Liver (tissue), 9 donors: Measurements from ENCODE around the gene PPM1K. TPM values are rescaled to one million over a fixed set of nuclear protein-coding genes. Genes with fewer than 3 reads are reported as not detected.

Source experiments
- DNase-seq: peaks from one replicate; pipeline ENCODE4 v3.0.0-alpha.2; 2017; ENCODE audit warnings: low spot score
- H3K27ac ChIP-seq, 2 donors: one replicate each; pipeline ENCODE4 v1.7.0; 2013; ENCODE audit warnings: inconsistent platforms in 2 of 2, low read length in 2 of 2, control low read depth in 1 of 2, low read depth in 1 of 2, mild to moderate bottlenecking in 1 of 2
- H3K27me3 ChIP-seq, 4 donors: one replicate each; pipeline versions ENCODE4 v1.6.1 to v1.7.0; 2013; ENCODE audit warnings: low read length in 3 of 4, inconsistent platforms in 1 of 4, mild to moderate bottlenecking in 1 of 4, moderate library complexity in 1 of 4; ENCODE audit not compliant: control insufficient read depth in 4 of 4, insufficient read depth in 4 of 4
- H3K36me3 ChIP-seq, 4 donors: one replicate each; pipeline versions ENCODE4 v1.6.1 to v1.7.0; 2013; ENCODE audit warnings: low read length in 3 of 4, mild to moderate bottlenecking in 3 of 4, low read depth in 1 of 4, moderate library complexity in 1 of 4; ENCODE audit not compliant: control insufficient read depth in 4 of 4, insufficient read depth in 3 of 4
- H3K4me1 ChIP-seq, 4 donors: one replicate each; pipeline versions ENCODE4 v1.6.1 to v1.7.0; 2013; ENCODE audit warnings: low read length in 3 of 4, mild to moderate bottlenecking in 3 of 4, moderate library complexity in 1 of 4; ENCODE audit not compliant: control insufficient read depth in 4 of 4, insufficient read depth in 4 of 4
- H3K4me3 ChIP-seq, 3 donors: one replicate each; pipeline versions ENCODE4 v1.6.1 to v1.7.0; 2013; ENCODE audit warnings: low read length in 3 of 3, control low read depth in 1 of 3, low read depth in 1 of 3, mild to moderate bottlenecking in 1 of 3
- H3K9ac ChIP-seq, 2 donors: one replicate each; pipeline ENCODE4 v1.7.0; 2013; ENCODE audit warnings: low read length in 2 of 2, mild to moderate bottlenecking in 2 of 2, moderate library complexity in 2 of 2, control low read depth in 1 of 2, low read depth in 1 of 2
- H3K9me3 ChIP-seq, 4 donors: one replicate each; pipeline versions ENCODE4 v1.6.1 to v1.7.0; 2013; ENCODE audit warnings: low read length in 3 of 4; ENCODE audit not compliant: control insufficient read depth in 4 of 4
- ATF3 ChIP-seq: IDR thresholded peaks from 2 replicates; pipeline ENCODE4 v1.6.1; 2016; ENCODE audit warnings: antibody characterized with exemption
- CTCF ChIP-seq: fragments of 150-350 bp; IDR thresholded peaks from 2 replicates; pipeline ENCODE4 v1.5.1; 2017; ENCODE audit warnings: improper control_type of control experiment, low read depth, low read length; ENCODE audit not compliant: missing input control
- EGR1 ChIP-seq, 2 donors: IDR thresholded peaks; 2 replicates each; pipeline ENCODE4 v1.6.1; 2016 to 2018; ENCODE audit warnings: antibody characterized with exemption in 2 of 2, low read depth in 2 of 2
- FOXA1 ChIP-seq: IDR thresholded peaks from 2 replicates; pipeline ENCODE4 v1.6.1; 2016; ENCODE audit warnings: antibody characterized with exemption
- FOXA2 ChIP-seq: IDR thresholded peaks from 2 replicates; pipeline ENCODE4 v1.6.1; 2016; ENCODE audit warnings: antibody characterized with exemption
- GABPA ChIP-seq, 2 donors: IDR thresholded peaks in 1 of 2; conservative IDR thresholded peaks in 1 of 2; 2 replicates each; pipeline ENCODE4 v1.6.1; 2016; ENCODE audit warnings: antibody characterized with exemption in 2 of 2, mild to moderate bottlenecking in 1 of 2, moderate library complexity in 1 of 2
- HNF4A ChIP-seq, 2 donors: conservative IDR thresholded peaks; 2 replicates each; pipeline ENCODE4 v1.6.1; 2016; ENCODE audit warnings: antibody characterized with exemption in 2 of 2, mild to moderate bottlenecking in 2 of 2
- HNF4G ChIP-seq: IDR thresholded peaks from 2 replicates; pipeline ENCODE4 v1.6.1; 2016; ENCODE audit warnings: antibody characterized with exemption
- JUND ChIP-seq, 2 donors: IDR thresholded peaks; 2 replicates each; pipeline ENCODE4 v1.6.1; 2016; ENCODE audit warnings: antibody characterized with exemption in 2 of 2
- MAX ChIP-seq: IDR thresholded peaks from 2 replicates; pipeline ENCODE4 v1.6.1; 2016; ENCODE audit warnings: antibody characterized with exemption
- NR2F2 ChIP-seq: IDR thresholded peaks from 2 replicates; pipeline ENCODE4 v1.6.1; 2016; ENCODE audit warnings: antibody characterized with exemption
- RAD21 ChIP-seq, 2 donors: IDR thresholded peaks; 2 replicates each; pipeline ENCODE4 v1.6.1; 2016; ENCODE audit warnings: antibody characterized with exemption in 2 of 2, mild to moderate bottlenecking in 2 of 2
- REST ChIP-seq: IDR thresholded peaks from 2 replicates; pipeline ENCODE4 v1.6.1; 2016; ENCODE audit warnings: antibody characterized with exemption, mild to moderate bottlenecking
- RXRA ChIP-seq, 2 donors: IDR thresholded peaks; 2 replicates each; pipeline ENCODE4 v1.6.1; 2017 to 2018; ENCODE audit warnings: antibody characterized with exemption in 2 of 2, mild to moderate bottlenecking in 1 of 2
- SP1 ChIP-seq: IDR thresholded peaks from 2 replicates; pipeline ENCODE4 v1.6.1; 2018; ENCODE audit warnings: antibody characterized with exemption, mild to moderate bottlenecking
- TAF1 ChIP-seq: conservative IDR thresholded peaks from 2 replicates; pipeline ENCODE4 v1.6.1; 2016; ENCODE audit warnings: antibody characterized with exemption, mild to moderate bottlenecking
- YY1 ChIP-seq: IDR thresholded peaks from 2 replicates; pipeline ENCODE4 v1.6.1; 2016; ENCODE audit warnings: antibody characterized with exemption, mild to moderate bottlenecking
- ZBTB33 ChIP-seq: IDR thresholded peaks from 2 replicates; pipeline ENCODE4 v1.6.1; 2016; ENCODE audit warnings: antibody characterized with exemption
- WGBS: extraction: QIAGEN DNeasy Blood & Tissue Kit; methylation state at CpG from one replicate; pipeline ENCODE4 v1.1.7; 2013; 5-methylcytosine and 5-hydroxymethylcytosine counted together
- polyA plus RNA-seq, 2 donors: library from polyadenylated mRNA; stranded (reverse) in 1 of 2; unstranded in 1 of 2; fragments of 200-250 nt in 1 of 2; fragments of >200 nt in 1 of 2; fragmentation: Nextera tagmentation in 1 of 2; extraction: Ambion mirVana in 1 of 2; gene quantifications; one replicate each; pipeline versions ENCODE4 v1.2.1 to v1.2.3, GENCODE V29; 2013 to 2015
- total RNA-seq, 2 donors: library from RNA; depleted of rRNA; stranded (reverse); fragments of >200 nt; gene quantifications; one replicate each; pipeline ENCODE4 v1.2.3, GENCODE V29; 2014
- donor health status: healthy.
- donor health status: healthy.
- donor health status: healthy.
- donor health status: healthy.
- donor health status: healthy.

PPM1K gene
- total and polyA plus RNA-seq, 4 donors: 1.3 to 12.7 (median 6.7) TPM

- no peak for DNase-seq
- H3K4me1 ChIP-seq: peaks cover 1 to 6% (median 3%) of the 10 kb centered on the region in 4 donors
- 87% methylated on average over 2 of the region's 2 CpGs for WGBS
- H3K36me3 ChIP-seq: no peaks in the 10 kb centered on the region
- no peak overlapping the region for H3K4me3 ChIP-seq
- H3K9me3 ChIP-seq: no peaks in the 10 kb centered on the region
- no peak overlapping the region for H3K9ac ChIP-seq
- no peaks in the 10 kb centered on the region for H3K27me3 ChIP-seq
- TF ChIP-seq RAD21 (IDR thresholded peaks at IDR 0.05): no peak
- no peak for TF ChIP-seq REST
- no peak for TF ChIP-seq SP1
- no peak for TF ChIP-seq TAF1
- no peak for TF ChIP-seq MAX
- no peak for TF ChIP-seq JUND (IDR thresholded peaks at IDR 0.05)
- no peak for TF ChIP-seq FOXA2
- no peak for TF ChIP-seq GABPA (IDR thresholded peaks at IDR 0.05 in 1 of 2, conservative IDR thresholded peaks at IDR 0.05 in 1 of 2)
- no peak for TF ChIP-seq NR2F2
- TF ChIP-seq EGR1 (IDR thresholded peaks at IDR 0.05; ENCODE audit: low read depth in 2 of 2): no peak
- no peak for TF ChIP-seq FOXA1
- TF ChIP-seq RXRA (IDR thresholded peaks at IDR 0.05): no peak
- no peak overlapping the region for H3K27ac ChIP-seq
Observed at GRCh38 chr4:88215351-88215750, 69.0 kb downstream of the PPM1K start.

GRCh38 chr4:88212253-88212561, 72.2 kb downstream of the PPM1K start:
- H3K4me3 ChIP-seq: no peak overlapping the region
- 52% methylated on average over 4 of the region's 4 CpGs for WGBS
- no peaks in the 10 kb centered on the region for H3K36me3 ChIP-seq
- H3K9me3 ChIP-seq: no peaks in the 10 kb centered on the region
- no peak for TF ChIP-seq ZBTB33
- no peak overlapping the region for H3K9ac ChIP-seq
- H3K27me3 ChIP-seq: no peaks in the 10 kb centered on the region
- H3K27ac ChIP-seq: no peak overlapping the region
- DNase-seq: no peak
- H3K4me1 ChIP-seq: peaks cover 0 to 3% (median 2%) of the 10 kb centered on the region in 4 donors

GRCh38 chr4:88211473-88212252, 72.7 kb downstream of the PPM1K start:
- Histone ChIP-seq H3K4me1 (peaks cover 0 to 3% (median 2%) of the 10 kb centered on the region in 4 donors), H3K36me3 (no peaks in the 10 kb centered on the region), H3K27ac (no peak overlapping the region), H3K4me3 (no peak overlapping the region), H3K9ac (peak overlapping the region in 1 of 2 donors; percentile 26), H3K9me3 (no peaks in the 10 kb centered on the region), H3K27me3 (no peaks in the 10 kb centered on the region)
- peak; percentile 59 for DNase-seq
- TF ChIP-seq FOXA2 (no peak), GABPA (IDR thresholded peaks at IDR 0.05 in 1 of 2, conservative IDR thresholded peaks at IDR 0.05 in 1 of 2) (no peak), RAD21 (IDR thresholded peaks at IDR 0.05) (peak; percentile 97 to 98), HNF4G (no peak), SP1 (no peak), RXRA (IDR thresholded peaks at IDR 0.05) (peak in 1 of 2 donors; percentile 13), CTCF (peak; percentile 72), YY1 (peak; percentile 28), HNF4A (conservative IDR thresholded peaks at IDR 0.05) (no peak), ATF3 (no peak)
- WGBS: 53% methylated on average over 18 of the region's 18 CpGs
